ENCODE measurements around the gene ZFR.
A peak's percentile ranks its signal among the peaks of the same experiment; 100 is the strongest.

ZFR gene

DNA sequence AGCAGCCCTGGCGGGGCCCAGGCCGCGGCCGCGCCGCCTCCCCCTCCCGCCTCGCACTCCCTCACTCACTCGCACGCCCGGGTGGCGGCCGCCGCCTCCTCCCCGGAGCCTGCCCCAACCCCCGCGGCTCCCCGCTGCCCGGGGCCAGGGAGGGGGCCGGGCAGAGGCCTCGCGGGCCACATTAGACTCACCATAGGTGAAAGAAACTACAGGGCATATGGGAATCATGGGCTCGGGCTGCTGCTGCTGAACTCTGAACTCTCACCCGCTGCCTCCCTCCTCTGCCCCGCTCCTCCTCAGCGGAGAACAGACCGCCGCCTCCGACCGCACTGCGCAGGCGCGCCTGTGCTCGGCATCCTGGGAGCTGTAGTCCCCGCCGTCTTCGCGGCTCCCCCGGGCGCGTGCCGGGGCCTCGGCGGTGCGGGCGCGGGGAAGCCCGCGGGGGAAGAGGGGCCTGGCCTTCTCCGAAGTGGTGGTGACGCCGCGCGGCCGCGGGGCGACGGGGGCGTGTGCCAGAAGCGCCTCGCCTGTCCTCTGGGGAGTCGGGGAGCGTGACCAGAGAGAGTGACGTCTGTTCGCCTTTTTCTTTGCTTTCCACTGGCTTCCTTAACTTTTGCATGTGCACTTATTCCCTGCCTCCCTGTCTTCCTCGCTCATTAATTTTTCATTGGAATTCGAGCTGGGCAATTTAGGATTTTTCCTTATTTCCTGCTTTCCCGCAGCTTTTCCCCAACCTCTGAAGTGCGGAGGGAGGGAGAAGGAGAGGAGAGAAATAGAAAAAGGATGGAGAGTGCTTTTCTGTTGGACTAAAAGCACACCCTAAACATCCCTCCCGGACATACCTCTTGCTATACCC is at the start of gene ZFR:
Gene ZFR, minus strand, starts transcription at position 310 of the 856 bp plus-strand sequence. Its CDS starts 82 bp downstream, at position 228.
- peak within 1 kb of the TSS; percentile 50 for H3K27ac ChIP-seq (ENCODE audit: low read length)
- TF ChIP-seq EZH2phosphoT487 (IDR thresholded peaks at IDR 0.05; ENCODE audit: low read depth), result no peak
- TF ChIP-seq, protein P1, sequence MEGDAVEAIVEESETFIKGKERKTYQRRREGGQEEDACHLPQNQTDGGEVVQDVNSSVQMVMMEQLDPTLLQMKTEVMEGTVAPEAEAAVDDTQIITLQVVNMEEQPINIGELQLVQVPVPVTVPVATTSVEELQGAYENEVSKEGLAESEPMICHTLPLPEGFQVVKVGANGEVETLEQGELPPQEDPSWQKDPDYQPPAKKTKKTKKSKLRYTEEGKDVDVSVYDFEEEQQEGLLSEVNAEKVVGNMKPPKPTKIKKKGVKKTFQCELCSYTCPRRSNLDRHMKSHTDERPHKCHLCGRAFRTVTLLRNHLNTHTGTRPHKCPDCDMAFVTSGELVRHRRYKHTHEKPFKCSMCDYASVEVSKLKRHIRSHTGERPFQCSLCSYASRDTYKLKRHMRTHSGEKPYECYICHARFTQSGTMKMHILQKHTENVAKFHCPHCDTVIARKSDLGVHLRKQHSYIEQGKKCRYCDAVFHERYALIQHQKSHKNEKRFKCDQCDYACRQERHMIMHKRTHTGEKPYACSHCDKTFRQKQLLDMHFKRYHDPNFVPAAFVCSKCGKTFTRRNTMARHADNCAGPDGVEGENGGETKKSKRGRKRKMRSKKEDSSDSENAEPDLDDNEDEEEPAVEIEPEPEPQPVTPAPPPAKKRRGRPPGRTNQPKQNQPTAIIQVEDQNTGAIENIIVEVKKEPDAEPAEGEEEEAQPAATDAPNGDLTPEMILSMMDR (IDR thresholded peaks at IDR 0.05; ENCODE audit: low read depth, low read length), result no peak

DNA sequence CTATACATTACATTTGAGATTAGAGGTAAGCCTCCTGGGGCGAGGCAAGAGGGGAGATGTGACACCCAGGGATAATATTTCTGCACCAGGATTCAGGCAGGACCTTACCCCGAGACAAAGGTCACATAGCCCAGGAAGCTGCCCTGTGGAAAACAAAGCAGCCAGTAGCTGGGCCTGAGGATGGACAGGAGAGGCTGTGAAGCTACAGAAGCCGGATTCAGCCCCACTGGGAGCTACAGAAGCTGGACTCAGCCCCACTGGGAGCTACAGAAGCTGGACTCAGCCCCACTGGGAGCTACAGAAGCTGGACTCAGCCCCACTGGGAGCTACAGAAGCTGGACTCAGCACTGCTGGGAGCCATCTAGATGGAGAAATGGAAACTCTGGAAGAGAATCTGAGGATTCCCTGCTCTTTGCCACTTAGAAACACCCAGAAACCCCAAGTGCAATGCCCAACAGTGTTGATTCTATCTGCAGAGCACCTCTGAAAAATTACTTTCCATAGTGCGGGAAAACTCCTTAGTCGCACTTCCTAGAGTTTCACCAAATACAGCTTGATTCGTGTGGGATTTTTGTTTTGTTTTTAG is 46.5 kb upstream of the ZFR start:
- Histone ChIP-seq H3K27ac (ENCODE audit: low read length) (no peak overlapping the region), H4K20me1 (ENCODE audit: insufficient read depth, low read length) (no peaks in the 10 kb centered on the region), H3K9me3 (ENCODE audit: insufficient read depth, low read length) (no peaks in the 10 kb centered on the region), H3K79me2 (ENCODE audit: low read length) (no peaks in the 10 kb centered on the region), H3K36me3 (replicated peaks; ENCODE audit: low read depth, low read length) (no peaks in the 10 kb centered on the region), H3K27me3 (ENCODE audit: low read depth, low read length) (peaks cover 21% of the 10 kb centered on the region), H3K4me2 (ENCODE audit: low read length) (no peak overlapping the region), H3K4me3 (ENCODE audit: low read length) (no peak overlapping the region), H2AFZ (ENCODE audit: low read depth, low read length) (no peak overlapping the region), H3K9ac (ENCODE audit: low read length) (no peak overlapping the region), H3K4me1 (ENCODE audit: low read length) (no peaks in the 10 kb centered on the region)
- TF ChIP-seq, protein P1 (IDR thresholded peaks at IDR 0.05; ENCODE audit: low read depth, low read length), result no peak
- TF ChIP-seq EZH2phosphoT487 (IDR thresholded peaks at IDR 0.05; ENCODE audit: low read depth), result no peak

More for the DNA sequence above, at the start of gene ZFR:
- Histone ChIP-seq H3K27me3 (ENCODE audit: low read depth, low read length) (no peaks in the 10 kb centered on the region; the same call in 1 of the 2 replicates), H2AFZ (ENCODE audit: low read depth, low read length) (peak within 1 kb of the TSS; percentile 19; the same call in 1 of the 2 replicates), H3K9ac (ENCODE audit: low read length) (peak within 1 kb of the TSS; percentile 90), H3K79me2 (ENCODE audit: low read length) (peaks cover 48% of the 10 kb centered on the region), H3K36me3 (replicated peaks; ENCODE audit: low read depth, low read length) (no peaks in the 10 kb centered on the region), H3K4me3 (ENCODE audit: low read length) (peak within 1 kb of the TSS; percentile 79), H3K9me3 (ENCODE audit: insufficient read depth, low read length) (no peaks in the 10 kb centered on the region), H3K4me1 (ENCODE audit: low read length) (peaks cover 26% of the 10 kb centered on the region), H4K20me1 (ENCODE audit: insufficient read depth, low read length) (peaks cover 24% of the 10 kb centered on the region), H3K4me2 (ENCODE audit: low read length) (peak within 1 kb of the TSS; percentile 76)

DNA sequence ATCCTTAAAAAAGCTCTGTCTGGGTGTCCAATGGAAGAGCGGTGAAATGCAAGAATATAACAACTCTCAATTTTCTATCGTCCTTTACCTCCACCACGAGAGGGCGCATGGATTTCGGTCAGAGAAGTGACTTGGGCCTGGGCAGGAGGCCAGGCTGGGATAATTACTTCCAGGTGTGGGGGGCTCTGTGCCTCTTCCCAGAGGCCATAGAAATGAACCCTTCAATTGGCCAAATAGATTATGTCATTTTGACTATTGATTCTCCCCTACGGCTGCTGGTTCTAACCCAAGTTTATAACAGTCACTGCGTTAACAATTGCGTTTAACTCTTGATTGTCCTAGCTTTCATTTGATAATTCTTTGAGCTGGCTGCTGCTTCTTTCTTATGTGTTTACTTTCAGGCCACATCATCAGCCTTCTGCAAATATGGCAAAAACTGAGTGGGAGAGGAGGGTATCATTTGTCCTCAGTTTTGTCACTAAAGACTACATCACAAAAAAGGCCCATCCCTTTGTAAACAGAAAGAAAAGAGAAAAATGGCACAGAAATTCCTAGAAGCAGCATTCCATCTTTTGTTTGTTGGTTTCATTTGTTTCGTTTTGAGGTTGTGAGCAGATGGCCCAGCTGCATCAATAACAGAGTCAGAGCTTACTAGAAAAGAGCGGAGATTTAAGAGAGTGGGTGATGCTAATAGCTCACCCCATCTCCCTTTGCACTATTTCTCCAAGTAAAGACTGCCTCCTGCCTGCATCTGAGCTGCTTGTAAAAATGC is 45.4 kb upstream of the ZFR start:
- H3K36me3 ChIP-seq (replicated peaks; ENCODE audit: low read depth, low read length), result no peaks in the 10 kb centered on the region
- H3K4me3 ChIP-seq (ENCODE audit: low read length), result no peak overlapping the region
- H3K79me2 ChIP-seq (ENCODE audit: low read length), result no peaks in the 10 kb centered on the region
- no peak overlapping the region for H2AFZ ChIP-seq (ENCODE audit: low read depth, low read length)
- H4K20me1 ChIP-seq (ENCODE audit: insufficient read depth, low read length), result no peaks in the 10 kb centered on the region
- H3K9me3 ChIP-seq (ENCODE audit: insufficient read depth, low read length), result no peaks in the 10 kb centered on the region
- no peak overlapping the region for H3K27ac ChIP-seq (ENCODE audit: low read length)
- TF ChIP-seq, protein P1 (IDR thresholded peaks at IDR 0.05; ENCODE audit: low read depth, low read length), result peak; percentile 79
- no peak for TF ChIP-seq EZH2phosphoT487 (IDR thresholded peaks at IDR 0.05; ENCODE audit: low read depth)
- no peak overlapping the region for H3K9ac ChIP-seq (ENCODE audit: low read length)
- H3K27me3 ChIP-seq (ENCODE audit: low read depth, low read length), result peaks cover 17% of the 10 kb centered on the region
- no peak overlapping the region for H3K4me2 ChIP-seq (ENCODE audit: low read length)
- no peaks in the 10 kb centered on the region for H3K4me1 ChIP-seq (ENCODE audit: low read length)

Measured in OCI-LY3 (cell line).